ENCODE data around the gene TRIM27.

TRIM27 gene

GRCh38 chr6:28862077-28862476, 61.7 kb downstream of the TRIM27 start:
- TF ChIP-seq POLR2AphosphoS5 (IDR thresholded peaks at IDR 0.05; ENCODE audit: low read depth) = no peak
- TF ChIP-seq SPI1 (IDR thresholded peaks at IDR 0.05; ENCODE audit: borderline replicate concordance, low read depth) = no peak
- TF ChIP-seq GABPA (IDR thresholded peaks at IDR 0.05; ENCODE audit: low read depth) = no peak
- TF ChIP-seq, protein P1, sequence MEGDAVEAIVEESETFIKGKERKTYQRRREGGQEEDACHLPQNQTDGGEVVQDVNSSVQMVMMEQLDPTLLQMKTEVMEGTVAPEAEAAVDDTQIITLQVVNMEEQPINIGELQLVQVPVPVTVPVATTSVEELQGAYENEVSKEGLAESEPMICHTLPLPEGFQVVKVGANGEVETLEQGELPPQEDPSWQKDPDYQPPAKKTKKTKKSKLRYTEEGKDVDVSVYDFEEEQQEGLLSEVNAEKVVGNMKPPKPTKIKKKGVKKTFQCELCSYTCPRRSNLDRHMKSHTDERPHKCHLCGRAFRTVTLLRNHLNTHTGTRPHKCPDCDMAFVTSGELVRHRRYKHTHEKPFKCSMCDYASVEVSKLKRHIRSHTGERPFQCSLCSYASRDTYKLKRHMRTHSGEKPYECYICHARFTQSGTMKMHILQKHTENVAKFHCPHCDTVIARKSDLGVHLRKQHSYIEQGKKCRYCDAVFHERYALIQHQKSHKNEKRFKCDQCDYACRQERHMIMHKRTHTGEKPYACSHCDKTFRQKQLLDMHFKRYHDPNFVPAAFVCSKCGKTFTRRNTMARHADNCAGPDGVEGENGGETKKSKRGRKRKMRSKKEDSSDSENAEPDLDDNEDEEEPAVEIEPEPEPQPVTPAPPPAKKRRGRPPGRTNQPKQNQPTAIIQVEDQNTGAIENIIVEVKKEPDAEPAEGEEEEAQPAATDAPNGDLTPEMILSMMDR (IDR thresholded peaks at IDR 0.05; ENCODE audit: insufficient read depth, low read length) = no peak
- TF ChIP-seq, protein P2, sequence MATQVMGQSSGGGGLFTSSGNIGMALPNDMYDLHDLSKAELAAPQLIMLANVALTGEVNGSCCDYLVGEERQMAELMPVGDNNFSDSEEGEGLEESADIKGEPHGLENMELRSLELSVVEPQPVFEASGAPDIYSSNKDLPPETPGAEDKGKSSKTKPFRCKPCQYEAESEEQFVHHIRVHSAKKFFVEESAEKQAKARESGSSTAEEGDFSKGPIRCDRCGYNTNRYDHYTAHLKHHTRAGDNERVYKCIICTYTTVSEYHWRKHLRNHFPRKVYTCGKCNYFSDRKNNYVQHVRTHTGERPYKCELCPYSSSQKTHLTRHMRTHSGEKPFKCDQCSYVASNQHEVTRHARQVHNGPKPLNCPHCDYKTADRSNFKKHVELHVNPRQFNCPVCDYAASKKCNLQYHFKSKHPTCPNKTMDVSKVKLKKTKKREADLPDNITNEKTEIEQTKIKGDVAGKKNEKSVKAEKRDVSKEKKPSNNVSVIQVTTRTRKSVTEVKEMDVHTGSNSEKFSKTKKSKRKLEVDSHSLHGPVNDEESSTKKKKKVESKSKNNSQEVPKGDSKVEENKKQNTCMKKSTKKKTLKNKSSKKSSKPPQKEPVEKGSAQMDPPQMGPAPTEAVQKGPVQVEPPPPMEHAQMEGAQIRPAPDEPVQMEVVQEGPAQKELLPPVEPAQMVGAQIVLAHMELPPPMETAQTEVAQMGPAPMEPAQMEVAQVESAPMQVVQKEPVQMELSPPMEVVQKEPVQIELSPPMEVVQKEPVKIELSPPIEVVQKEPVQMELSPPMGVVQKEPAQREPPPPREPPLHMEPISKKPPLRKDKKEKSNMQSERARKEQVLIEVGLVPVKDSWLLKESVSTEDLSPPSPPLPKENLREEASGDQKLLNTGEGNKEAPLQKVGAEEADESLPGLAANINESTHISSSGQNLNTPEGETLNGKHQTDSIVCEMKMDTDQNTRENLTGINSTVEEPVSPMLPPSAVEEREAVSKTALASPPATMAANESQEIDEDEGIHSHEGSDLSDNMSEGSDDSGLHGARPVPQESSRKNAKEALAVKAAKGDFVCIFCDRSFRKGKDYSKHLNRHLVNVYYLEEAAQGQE (IDR thresholded peaks at IDR 0.05; ENCODE audit: insufficient replicate concordance, low read depth) = no peak
- Histone ChIP-seq H3K27ac (replicated peaks) (no peak overlapping the region), H3K4me3 (replicated peaks; ENCODE audit: insufficient read depth, low read length) (no peak overlapping the region), H3K27me3 (ENCODE audit: insufficient read depth, poor library complexity, severe bottlenecking) (no peaks in the 10 kb centered on the region)
- DNase-seq (ENCODE audit: low read depth in 1 of 2, low spot score in 1 of 2) = no peak

DNA sequence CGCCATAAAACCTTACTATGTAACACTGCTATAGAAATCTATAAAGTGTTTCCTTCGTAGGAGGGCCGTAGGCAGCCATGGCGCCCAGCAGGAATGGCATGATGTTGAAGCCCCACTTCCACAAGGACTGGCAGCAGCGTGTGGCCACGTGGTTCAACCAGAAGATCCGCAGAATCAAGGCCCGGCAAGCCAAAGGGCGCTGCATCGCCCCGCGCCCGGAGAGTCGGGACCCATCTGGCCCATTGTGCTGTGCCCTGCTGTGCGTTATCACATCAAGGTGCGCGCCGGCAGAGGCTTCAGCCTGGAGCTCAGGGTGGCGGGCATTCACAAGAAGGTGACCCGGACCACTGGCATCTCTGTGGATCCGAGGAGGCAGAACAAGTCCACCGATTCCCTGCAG, 62.4 kb downstream of the TRIM27 start:
- H3K27ac ChIP-seq (replicated peaks) = no peak overlapping the region
- no peak for DNase-seq (ENCODE audit: low read depth in 1 of 2, low spot score in 1 of 2)
- no peaks in the 10 kb centered on the region for H3K27me3 ChIP-seq (ENCODE audit: insufficient read depth, poor library complexity, severe bottlenecking)
- no peak overlapping the region for H3K4me3 ChIP-seq (replicated peaks; ENCODE audit: insufficient read depth, low read length)
- TF ChIP-seq, protein P1 (IDR thresholded peaks at IDR 0.05; ENCODE audit: insufficient read depth, low read length) = no peak
- no peak for TF ChIP-seq POLR2AphosphoS5 (IDR thresholded peaks at IDR 0.05; ENCODE audit: low read depth)
- TF ChIP-seq GABPA (IDR thresholded peaks at IDR 0.05; ENCODE audit: low read depth) = no peak
- TF ChIP-seq, protein P2 (IDR thresholded peaks at IDR 0.05; ENCODE audit: insufficient replicate concordance, low read depth) = no peak
- TF ChIP-seq SPI1 (IDR thresholded peaks at IDR 0.05; ENCODE audit: borderline replicate concordance, low read depth) = no peak

DNA sequence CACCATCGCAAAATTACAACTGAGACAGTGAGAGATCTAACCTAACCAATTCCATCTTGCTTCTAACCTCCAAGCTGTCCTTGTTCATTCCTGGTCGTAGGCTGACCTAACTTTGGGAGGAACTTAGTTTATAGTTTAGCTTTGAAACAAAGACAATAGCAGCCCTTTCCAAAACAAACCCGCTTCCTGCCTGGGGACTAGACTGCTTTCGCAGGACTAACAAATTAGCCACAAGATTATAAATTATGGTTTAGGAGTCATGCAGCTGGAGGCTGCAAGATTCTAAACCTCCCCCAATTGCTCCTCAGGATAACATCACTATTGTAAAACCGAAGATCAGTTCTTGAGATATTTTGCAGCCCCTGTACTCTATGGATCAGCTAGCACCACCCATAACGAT, 63.2 kb downstream of the TRIM27 start:
- Histone ChIP-seq H3K4me3 (replicated peaks; ENCODE audit: insufficient read depth, low read length) (no peak overlapping the region), H3K27me3 (ENCODE audit: insufficient read depth, poor library complexity, severe bottlenecking) (no peaks in the 10 kb centered on the region), H3K27ac (replicated peaks) (no peak overlapping the region)
- TF ChIP-seq, protein P2 (IDR thresholded peaks at IDR 0.05; ENCODE audit: insufficient replicate concordance, low read depth) = no peak
- TF ChIP-seq SPI1 (IDR thresholded peaks at IDR 0.05; ENCODE audit: borderline replicate concordance, low read depth) = no peak
- TF ChIP-seq GABPA (IDR thresholded peaks at IDR 0.05; ENCODE audit: low read depth) = no peak
- no peak for TF ChIP-seq POLR2AphosphoS5 (IDR thresholded peaks at IDR 0.05; ENCODE audit: low read depth)
- TF ChIP-seq, protein P1 (IDR thresholded peaks at IDR 0.05; ENCODE audit: insufficient read depth, low read length) = no peak
- DNase-seq (ENCODE audit: low read depth in 1 of 2, low spot score in 1 of 2) = no peak
